GM21717 (cell line): ENCODE data around the gene GUCY1A1.

Source experiments
- ATAC-seq: cut with Tn5 transposase; IDR thresholded peaks from one replicate; pipeline ENCODE4 v1.9.1; 2021; ENCODE audit warnings: mild to moderate bottlenecking, moderate library complexity; ENCODE audit not compliant: unreplicated experiment

GUCY1A1 gene

DNA sequence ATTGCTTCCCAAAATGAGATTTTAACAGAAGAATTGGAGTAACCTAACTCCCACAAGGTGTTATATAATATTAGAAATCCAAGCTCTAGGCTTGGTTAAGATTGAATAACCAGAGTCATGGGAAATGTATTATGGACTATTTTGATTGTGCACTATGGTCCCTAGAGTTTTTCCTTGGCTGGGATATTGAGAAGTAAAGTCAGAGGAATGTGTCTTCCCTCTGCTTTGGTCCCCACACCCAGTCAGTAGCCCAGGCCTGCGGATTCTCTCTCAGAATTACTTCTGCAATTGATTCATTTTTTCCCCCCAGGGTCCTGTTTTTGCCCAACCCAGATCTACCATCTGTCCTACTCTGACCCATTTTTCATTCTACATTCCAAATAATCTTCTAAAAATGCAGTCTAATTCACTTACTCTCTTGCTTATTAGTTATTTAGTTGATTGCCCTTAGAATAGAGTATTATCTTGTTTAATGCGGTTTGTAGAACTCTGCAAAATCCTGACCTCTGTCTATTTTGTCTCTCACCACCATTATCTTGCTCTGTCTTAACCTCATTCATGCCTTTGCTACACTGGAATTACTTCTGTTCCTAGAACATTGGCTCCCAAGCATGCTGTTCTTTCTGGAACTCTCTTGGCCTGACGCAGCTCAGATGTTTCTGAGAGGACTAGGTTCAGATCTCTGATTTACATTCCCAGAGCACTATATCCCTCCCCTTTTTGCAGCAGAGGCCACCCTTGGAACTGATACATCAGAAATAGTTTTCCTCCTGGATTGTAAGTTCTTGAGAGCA, 23.6 kb downstream of the GUCY1A1 start:
- no peak for ATAC-seq

DNA sequence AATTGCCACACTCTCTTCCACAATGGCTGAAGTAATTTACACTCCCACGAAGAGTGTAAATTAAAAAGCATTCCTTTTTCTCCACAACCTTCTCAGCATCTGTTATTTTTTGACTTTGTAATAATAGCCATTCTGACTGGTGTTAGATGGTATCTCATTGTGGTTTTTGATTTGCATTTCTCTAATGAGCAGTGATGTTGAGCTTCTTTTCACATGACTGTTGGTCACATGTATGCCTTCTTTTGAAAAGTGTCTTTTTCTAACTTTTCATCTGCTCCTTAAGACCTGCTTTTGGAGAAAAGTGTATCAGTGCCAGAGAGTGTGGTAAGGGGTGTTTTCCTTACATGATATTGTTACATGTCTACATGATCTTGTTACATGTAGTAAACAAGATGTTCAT, 25.7 kb downstream of the GUCY1A1 start:
- no peak for ATAC-seq

DNA sequence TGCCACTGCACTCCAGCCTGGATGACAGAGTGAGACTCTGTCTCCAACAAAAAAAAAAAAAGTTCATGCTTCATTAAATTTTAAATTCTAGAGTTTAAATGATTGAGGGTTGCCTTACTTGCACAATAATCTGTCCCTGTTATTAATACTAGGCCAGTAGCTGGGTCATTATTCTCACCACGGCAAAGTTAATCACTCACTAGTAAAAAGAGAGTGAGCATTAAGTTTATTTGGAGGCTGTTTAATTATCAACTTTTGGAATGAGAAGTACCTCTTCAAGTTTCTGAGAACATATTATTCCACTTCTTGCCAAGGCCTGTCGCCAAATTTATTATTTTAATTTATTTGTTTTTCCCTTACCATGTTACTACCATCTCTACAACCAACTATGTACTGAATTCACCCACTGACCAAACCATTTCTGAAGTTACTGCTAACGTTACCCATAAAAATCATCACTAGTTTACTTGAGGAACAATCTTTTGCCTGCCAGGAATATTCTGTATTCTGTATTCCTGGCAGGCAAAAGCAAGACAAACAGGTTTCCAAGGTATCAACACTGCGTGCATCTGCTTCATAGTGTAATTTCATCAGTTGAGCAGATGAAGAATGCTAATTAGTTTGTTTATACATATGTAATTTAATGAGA, 26.5 kb downstream of the GUCY1A1 start:
- ATAC-seq, result no peak

DNA sequence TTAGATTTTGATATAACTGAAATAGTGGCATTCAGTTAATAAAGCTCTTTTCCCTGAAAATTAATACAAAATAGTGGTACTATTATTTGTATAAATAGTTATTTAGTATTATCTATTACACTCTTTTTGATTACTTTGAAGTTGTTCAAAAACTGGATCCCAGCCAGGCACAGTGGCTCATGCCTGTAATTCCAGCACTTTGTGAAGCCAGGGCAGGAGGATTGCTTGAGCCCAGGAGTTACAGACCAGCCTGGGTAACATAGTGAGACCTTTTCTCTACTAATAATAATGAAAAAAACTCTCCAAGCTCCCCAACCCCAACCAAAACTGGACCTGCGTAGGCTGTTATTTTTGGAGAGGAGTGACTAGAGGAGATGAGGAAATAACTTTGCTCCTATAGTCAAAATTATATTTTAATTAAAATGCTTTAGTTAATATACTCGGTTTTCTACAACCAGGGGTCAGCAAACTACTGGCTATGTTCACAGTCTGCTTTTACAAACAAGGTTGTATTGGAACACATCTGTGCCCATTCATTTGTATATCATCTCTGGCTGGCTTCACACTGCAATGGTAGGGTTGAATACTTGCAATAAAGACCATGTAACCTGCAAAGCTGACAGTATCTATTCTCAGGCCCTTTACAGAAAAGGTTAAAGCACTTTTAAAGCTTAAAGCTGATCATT, 27.6 kb downstream of the GUCY1A1 start:
- no peak for ATAC-seq

DNA sequence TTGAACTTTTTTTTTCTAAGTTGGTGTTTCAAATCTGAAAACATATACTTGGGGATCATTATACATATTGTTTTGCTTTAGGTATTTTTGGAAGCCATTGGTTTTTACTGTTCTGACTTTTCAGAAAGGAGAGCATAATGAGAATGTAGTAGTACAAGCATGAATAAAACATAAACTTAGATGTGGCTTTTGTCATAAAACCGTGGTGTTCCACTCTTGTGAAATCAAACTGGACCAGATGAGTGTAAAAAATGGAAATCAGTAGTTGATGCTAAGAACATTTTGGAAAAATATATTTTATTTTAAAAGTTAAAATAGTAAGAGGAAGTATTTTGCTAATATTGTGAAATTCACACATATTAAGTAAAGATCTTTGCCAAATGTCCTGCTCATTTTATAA, 29.6 kb downstream of the GUCY1A1 start:
- ATAC-seq, result no peak

DNA sequence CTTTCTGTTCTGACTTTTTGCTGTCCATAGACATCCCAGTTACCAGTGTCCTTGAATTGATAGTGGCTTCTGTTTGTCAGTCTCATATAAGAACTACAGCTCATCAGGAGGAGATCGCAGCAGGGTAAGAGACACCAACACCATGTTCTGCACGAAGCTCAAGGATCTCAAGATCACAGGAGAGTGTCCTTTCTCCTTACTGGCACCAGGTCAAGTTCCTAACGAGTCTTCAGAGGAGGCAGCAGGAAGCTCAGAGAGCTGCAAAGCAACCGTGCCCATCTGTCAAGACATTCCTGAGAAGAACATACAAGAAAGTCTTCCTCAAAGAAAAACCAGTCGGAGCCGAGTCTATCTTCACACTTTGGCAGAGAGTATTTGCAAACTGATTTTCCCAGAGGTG, 30.1 kb downstream of the GUCY1A1 start:
- ATAC-seq, result no peak

DNA sequence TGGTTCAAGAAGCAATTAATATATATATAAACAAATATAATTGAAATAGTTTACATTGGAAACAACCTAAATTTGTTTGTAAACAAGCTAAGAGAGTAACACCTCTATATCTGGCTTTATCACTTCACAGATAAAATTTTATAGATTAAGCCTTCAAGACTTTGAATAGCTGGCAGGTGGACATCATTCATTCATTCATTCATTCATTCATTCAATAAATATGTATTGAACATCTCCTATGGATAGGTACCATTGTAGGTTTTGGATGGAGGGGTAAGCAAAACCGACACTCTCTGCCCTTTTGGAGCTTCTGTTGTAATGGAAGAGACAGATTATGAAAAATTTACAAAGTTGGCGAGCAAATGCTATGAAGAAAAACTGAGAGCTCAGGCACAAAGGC, 35.2 kb downstream of the GUCY1A1 start:
- ATAC-seq, result no peak

DNA sequence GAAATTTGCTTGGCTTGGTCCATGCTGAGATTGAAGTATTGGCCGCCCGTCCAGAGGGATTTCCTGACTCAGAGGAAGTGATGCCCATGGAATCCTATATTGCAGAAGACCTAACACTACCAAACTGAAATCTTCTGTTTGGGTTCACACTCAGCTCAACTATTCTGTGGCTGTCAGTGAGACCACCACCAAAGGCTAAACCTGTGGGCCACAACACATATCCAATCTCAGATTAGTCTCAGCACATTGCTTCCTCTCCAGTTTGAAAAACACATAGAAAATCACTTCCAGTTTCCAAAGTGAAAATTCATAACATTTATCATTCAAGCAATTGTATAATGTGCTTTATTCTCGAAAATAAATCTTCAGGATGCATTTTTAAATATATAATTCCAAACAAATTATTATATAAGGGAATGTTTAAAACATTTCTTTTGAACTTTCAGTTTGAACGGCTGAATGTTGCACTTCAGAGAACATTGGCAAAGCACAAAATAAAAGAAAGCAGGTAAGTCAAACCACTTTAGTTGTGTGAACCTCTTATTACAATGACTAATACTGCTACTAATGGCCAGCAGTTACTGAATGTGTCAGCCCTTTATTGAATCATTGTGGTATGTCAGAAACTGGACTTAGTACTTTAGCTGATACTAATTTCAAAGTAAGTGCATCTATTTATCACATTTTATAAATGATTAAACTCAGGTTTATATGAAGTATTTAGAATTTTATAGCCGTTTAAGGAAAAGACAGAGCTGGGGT, 37.0 kb downstream of the GUCY1A1 start:
- no peak for ATAC-seq

DNA sequence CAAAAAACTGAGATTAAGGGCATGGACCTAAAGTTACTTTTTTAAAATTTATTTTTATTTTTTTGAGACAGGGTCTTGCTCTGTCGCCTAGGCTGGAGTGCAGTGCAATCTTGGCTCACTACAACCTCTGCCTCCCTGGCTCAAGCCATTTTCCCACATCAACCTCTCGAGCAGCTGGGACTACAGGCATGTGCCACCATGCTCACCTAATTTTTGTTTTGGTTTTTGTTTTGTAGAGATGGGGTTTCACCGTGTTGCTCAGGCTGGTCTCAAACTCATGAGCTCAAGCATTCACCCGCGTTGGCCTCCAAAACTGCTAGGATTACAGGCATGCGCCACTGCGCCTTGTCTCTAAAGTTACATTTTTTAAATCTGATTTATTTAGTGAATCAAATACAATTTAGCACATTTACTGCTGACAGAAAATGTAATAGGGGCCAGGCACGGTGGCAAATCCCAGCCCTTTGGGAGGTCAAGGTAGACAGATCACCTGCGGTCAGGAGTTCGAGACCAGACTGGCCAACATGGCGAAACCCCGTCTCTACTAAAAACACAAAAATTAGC, 38.3 kb downstream of the GUCY1A1 start:
- no peak for ATAC-seq

DNA sequence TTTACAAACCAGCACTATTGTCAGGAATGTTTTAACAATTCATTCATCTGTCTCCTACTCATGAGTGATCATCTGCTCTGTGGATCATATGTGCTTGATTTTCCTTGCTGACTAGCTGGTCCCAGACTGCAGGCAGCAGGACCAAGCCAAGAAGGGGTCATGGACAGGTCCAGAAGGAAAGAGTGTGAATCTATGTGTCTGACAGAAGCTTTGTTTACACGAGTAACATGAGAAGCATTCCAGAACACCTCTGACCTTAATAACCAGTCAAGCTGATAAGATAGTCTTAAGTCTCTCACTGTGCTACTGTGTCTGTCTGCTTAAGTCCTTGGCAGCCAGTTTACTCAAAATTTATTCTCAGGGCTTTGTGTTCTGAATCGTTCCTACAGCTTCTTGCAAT, 39.0 kb downstream of the GUCY1A1 start:
- no peak for ATAC-seq

DNA sequence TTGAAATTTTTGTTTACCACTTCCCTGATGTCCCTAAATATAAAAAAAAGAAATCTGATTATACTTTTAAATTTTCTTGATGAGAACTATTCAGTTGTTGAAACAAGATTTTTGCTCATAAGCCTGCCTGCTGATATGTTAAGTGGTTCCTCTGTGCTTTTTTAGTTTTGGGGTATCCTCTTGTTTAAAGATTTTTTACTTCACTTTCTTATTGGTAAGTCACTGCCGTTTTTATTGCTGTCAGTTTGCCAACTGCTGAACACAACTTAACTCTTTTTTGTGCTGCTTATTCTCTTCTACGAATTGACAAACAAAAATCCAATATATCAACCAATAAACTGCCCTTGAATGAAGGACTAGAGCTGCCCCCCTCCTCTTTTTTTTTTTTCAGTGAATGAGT, 39.5 kb downstream of the GUCY1A1 start:
- no peak for ATAC-seq

DNA sequence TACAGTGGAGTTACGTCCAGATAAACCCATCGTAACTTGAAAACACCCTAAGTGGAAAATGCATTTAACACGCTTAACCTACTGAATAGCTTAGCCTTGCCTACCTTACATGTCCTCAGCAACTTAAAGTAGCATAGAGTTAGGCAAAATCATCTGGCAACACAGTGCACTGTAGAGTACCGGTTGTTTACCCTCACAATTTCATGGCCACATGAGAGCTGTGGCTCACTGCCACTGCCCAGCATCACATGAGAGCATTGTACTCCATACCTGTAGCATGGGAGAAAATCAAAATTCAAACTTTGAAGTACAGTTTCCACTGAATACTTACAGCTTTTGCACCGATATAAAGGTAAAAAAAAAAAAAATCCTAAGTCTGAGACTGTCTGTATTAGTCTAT, 40.6 kb downstream of the GUCY1A1 start:
- ATAC-seq, result no peak

DNA sequence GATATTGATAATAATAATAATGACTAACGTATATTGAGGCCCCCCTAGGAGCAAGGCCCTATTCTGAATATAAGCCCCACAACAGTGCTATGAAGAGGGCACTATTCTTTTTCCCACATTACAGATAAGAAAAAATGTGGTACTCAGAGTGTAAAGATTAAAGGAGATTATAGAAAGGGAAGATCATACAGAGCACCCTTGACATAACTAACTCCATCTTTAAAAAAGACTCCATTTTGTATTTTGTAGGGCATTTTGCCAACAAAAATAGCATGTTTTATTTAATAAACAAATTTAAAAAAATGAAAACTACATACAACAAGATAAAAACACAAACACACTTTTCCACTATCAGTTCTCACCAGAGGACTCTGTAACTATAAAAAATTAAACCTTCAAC, 42.1 kb downstream of the GUCY1A1 start:
- ATAC-seq, result no peak

DNA sequence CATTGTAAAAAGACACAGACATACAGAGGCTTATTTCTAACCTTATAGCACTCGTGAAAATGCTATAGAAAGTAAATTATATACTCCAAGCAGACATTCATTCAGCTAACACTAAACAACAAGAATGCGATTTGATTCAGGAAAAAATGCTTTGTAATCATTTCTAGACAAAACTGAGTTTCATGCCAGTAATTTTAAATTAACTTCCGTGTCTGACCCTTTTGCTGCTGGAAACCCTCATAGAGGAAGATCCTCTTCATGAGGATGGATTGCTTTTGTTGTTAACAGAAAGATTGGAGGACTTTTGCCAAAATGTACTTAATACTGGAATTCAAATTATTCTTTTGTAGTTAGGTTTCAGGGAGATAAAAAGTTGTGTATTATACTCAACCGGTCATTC, 43.3 kb downstream of the GUCY1A1 start:
- no peak for ATAC-seq

DNA sequence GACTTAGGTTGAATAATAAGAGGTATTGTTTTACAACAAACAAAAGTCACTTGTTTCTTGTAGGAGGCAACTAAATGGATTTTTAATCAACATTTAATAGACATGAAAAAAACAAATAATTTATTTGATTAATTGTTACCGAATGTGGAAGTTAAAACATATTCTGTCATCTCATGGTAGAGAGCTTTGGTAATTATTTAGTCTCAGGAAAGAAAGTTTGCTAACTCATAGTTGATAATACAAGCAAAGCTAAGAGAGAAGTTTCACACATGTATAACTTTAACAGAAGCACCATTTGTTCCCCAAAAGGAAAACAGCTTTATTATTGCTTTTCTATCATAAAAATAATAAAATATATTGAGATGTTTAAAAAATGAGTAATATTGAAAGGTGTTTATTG, 44.9 kb downstream of the GUCY1A1 start:
- no peak for ATAC-seq

DNA sequence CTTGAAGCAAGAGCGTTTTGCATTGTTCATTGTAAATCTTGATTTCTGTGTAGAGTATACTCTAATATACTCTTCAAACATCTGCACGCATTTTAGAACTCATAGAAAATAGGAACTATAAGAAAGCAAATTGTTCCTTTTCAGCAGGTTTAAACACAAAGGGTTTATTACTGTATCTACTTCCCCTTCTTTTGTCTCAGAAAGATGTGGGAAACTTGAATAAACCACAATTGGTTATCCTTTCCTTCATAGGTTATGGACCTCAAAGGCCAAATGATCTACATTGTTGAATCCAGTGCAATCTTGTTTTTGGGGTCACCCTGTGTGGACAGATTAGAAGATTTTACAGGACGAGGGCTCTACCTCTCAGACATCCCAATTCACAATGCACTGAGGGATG, 46.2 kb downstream of the GUCY1A1 start:
- ATAC-seq, result no peak

DNA sequence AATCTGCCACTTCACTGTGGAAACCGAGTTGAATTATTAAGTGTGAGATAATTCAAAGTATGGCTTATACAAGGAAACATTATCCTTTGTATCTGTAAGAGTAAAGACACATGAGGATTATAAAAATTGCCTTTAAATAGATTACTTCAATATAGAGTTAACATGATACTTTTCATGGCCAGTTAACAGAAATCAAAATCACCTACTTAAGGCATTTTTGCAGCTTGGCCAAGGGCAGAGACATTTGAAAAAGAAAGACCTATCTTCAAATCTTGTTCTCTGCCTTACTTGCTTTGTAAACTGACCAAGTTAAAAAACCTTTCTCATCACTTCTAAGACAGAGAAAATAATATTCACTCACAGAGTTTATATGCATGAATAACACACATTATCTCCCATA, 47.3 kb downstream of the GUCY1A1 start:
- ATAC-seq, result no peak

DNA sequence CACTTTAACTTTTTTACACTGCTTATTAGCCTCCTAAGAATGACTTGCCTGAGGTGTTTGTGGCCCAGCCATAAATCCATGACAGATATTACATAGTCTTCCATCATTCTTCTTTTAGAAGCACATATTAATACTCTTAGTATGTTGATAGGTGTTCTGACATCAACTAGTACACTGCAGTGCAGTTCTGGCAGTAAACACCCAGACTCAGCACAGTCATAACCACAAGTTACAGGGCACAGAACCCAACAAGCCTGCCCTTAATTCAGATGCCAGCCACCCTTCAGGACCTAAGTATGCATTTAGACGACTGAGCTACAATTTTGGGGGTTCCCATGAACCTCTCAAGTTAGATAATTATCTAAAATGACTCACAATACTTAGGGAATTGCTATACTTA, 55.7 kb downstream of the GUCY1A1 start:
- ATAC-seq, result no peak

DNA sequence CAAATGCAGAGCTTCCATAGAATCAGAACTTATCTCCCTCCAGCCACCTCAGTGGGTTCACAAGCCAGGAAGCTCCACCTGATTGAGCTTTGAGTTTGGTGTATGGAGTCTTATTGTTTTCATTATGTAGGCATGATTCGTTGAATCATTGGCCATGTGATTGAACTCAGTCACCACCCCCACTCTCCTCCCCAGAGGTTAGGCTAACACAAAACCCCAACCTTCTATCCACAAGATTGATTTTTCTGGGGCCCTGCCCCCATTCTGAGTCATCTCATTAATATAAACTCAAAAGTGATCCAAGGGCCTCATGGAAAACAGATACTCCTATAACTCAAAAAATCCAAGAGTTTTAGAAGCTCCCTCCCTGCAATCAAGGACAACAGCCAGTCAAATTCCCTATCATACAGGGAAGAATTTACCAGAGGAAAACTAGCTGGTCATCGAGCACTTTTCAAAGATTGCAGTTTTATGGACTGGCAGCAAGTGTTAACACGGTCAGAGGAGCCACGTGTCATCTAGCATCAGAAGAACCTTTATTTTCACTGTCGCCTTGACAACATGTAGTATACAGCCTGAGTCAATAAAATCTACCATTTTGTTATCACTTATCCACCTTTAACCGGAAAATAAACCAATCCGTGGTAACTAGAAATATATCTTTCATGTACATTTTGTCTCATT, 56.3 kb downstream of the GUCY1A1 start:
- no peak for ATAC-seq

DNA sequence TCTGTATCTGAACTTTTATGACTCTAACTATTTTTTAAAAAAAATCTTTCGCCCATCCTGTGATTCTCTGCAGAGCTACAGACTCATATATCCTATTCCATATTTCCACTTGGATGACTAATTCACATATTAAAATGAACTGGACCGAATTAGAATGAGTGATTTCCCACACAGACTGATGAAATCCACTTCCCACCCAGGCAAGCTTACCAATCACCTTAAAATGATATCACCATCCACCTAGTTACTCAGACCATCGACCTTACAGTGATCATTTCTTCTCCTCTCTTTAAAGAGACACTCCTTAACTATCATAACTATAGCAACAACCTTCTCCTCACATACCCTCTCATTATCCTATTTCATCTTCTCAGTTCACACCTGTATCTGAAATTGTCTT, 58.1 kb downstream of the GUCY1A1 start:
- no peak for ATAC-seq

DNA sequence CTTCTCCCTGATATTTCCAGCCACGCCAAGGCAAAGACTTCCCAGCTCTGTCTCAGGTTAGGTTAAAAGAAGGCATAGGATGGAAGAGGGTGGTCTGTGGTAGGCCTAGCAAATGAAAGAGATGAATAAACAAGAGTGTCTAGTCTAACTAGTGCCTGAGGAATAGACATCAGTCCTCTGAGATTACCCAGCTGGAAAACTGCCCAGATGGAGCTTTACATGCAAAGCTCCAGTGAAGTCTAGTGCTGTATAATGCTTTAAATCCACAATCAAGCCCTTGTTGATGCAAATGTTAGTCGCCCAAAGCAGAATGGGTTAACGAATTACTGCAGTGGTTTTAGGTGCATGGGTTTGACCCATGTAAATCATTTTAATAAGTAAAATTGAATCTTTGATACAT, 67.4 kb downstream of the GUCY1A1 start:
- ATAC-seq, result no peak
